Activated B cell treated with CpG ODN at 0.5 μM for 24 hours (primary cell): ENCODE data around the gene SPI1. TPM values are rescaled to one million over a fixed set of nuclear protein-coding genes. Genes with fewer than 3 reads are reported as not detected.

Experiments used
- ATAC-seq: fragments of 200-7000 bp; cut with Tn5 transposase; one replicate; pipeline ENCODE4 v1.10.0; 2021; ENCODE audit warnings: low read depth, mild to moderate bottlenecking, moderate library complexity
- CTCF ChIA-PET: fragments of 350-600 bp; sonication (Branson Sonifier 250); formaldehyde crosslinking; loops from one replicate; lab custom pipeline; 2021; ENCODE audit warnings: antibody characterized with exemption; lab: Charles Lee
- POLR2A ChIA-PET: fragments of 350-600 bp; sonication (Branson Sonifier 250); formaldehyde crosslinking; loops from one replicate; lab custom pipeline; 2021; ENCODE audit warnings: antibody characterized with exemption; lab: Charles Lee
- DNase-seq: peaks from one replicate; pipeline ENCODE4 v3.0.0; 2022
- H3K27ac Mint-ChIP-seq: one replicate; pipeline ENCODE4 v1.8.0; 2020; ENCODE audit warnings: mixed read lengths
- H3K27me3 Mint-ChIP-seq: one replicate; pipeline ENCODE4 v1.8.0; 2021; ENCODE audit warnings: mixed read lengths
- H3K36me3 Mint-ChIP-seq: one replicate; pipeline ENCODE4 v1.8.0; 2021; ENCODE audit warnings: low read depth, mixed read lengths
- H3K4me1 Mint-ChIP-seq: one replicate; pipeline ENCODE4 v1.8.0; 2021; ENCODE audit warnings: mixed read lengths
- H3K4me3 Mint-ChIP-seq: one replicate; pipeline ENCODE4 v1.8.0; 2020; ENCODE audit warnings: mild to moderate bottlenecking, mixed read lengths
- H3K9me3 Mint-ChIP-seq: one replicate; pipeline ENCODE4 v1.8.0; 2020; ENCODE audit warnings: mixed read lengths
- intact Hi-C: fragments of 100-400 bp; cut with micrococcal nuclease; formaldehyde crosslinking; loops from one replicate; pipeline ENCODE4 v1.15.1; 2024
- total RNA-seq: library from RNA; stranded (reverse); gene quantifications from 2 replicates; pipeline ENCODE4 v1.2.3, GENCODE V29; 2022
- TF ChIP-seq, protein P1 (sequence below): fragments of 200-600 bp; IDR thresholded peaks from one replicate; pipeline ENCODE4 v1.8.0; 2022; ENCODE audit warnings: antibody characterized with exemption, mild to moderate bottlenecking

SPI1 gene
- total RNA-seq, 1 donor from 2014 or later = 68.8 TPM

DNA sequence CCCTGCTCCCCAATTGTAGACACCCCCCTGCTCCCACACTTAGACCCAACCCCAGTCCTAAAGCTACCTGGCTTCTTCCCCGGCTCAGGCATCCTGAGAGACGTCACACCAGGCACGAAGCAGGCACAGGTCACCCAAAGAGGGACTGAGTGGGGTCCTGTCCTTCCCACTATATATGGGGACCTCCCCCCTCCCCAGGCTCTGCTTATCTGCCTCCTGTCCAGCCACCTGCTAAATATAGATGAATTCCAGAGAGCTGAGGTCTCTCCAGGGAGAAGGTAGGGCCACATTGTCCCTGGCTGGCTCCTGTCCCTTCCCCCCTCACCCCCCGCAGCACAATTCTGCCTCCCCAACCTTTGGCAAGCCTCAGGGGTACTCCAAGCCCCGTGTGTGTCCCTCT lies 25.8 kb downstream of the SPI1 start, which contains the start of gene MYBPC3:
MYBPC3 (minus strand) TSS at position 147 of the 400 bp plus-strand sequence; CDS start at position 92, 55 bp downstream.
- intact Hi-C loops = no loop called here
- no peak within 1 kb of the TSS for H3K27ac Mint-ChIP-seq
- H3K4me1 Mint-ChIP-seq = no peaks in the 10 kb centered on the region
- H3K4me3 Mint-ChIP-seq = no peak within 1 kb of the TSS
- ChIA-PET CTCF (no interaction called here), POLR2A (no interaction called here)
- H3K9me3 Mint-ChIP-seq = no peaks in the 10 kb centered on the region
- no peaks in the 10 kb centered on the region for H3K27me3 Mint-ChIP-seq
- DNase-seq = no peak
- peaks cover 11% of the 10 kb centered on the region for H3K36me3 Mint-ChIP-seq
- no peak for ATAC-seq
- TF ChIP-seq, protein P1, sequence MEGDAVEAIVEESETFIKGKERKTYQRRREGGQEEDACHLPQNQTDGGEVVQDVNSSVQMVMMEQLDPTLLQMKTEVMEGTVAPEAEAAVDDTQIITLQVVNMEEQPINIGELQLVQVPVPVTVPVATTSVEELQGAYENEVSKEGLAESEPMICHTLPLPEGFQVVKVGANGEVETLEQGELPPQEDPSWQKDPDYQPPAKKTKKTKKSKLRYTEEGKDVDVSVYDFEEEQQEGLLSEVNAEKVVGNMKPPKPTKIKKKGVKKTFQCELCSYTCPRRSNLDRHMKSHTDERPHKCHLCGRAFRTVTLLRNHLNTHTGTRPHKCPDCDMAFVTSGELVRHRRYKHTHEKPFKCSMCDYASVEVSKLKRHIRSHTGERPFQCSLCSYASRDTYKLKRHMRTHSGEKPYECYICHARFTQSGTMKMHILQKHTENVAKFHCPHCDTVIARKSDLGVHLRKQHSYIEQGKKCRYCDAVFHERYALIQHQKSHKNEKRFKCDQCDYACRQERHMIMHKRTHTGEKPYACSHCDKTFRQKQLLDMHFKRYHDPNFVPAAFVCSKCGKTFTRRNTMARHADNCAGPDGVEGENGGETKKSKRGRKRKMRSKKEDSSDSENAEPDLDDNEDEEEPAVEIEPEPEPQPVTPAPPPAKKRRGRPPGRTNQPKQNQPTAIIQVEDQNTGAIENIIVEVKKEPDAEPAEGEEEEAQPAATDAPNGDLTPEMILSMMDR = no peak

DNA sequence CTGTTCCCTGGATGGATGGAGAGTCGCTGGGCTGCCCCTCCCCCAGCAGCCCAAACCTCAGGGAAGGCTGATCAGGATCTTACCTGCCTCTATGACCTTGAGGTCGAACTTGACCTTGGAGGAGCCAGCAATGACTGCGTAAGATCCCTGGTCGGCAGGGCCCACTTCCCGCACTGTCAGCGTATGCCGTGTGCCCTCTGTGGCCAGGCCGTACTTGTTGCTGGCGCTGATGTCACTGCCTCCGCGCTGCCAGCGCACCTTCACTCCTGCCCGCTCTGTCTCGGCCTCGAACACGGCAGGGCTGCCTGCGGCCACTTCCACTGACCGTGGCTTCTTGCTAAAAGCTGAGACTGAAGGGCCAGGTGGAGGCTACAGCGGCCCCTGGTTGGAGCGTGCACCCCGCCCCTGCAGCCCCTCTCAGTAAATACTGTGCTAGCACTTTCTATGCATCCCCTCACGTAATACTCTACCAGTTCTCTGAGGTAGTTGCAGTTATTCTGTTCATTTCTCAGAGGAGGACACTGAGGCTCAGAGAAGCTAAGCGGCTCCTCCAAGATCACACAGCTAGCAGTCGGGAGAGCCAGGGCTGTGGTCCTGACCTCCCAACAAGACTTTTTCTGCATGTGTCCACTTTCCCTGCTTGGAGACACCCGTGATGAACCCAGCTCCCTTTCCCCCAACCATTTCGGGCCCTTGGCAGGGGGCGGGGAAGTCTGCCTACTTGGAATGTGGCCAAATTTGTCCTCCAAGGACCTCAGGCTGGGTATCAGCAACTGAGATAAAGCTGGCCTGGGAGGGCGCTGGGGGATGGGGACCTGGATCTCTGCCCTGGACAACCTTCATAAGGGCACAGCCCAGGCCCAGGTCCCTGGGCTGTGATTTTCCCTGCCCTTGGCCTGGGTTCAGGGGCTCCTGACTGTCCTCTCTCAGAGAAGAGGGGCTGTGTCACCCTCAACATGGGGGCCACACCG lies 26.9 kb downstream of the SPI1 start:
- H3K9me3 Mint-ChIP-seq = no peaks in the 10 kb centered on the region
- intact Hi-C loops = no loop called here
- peaks cover 11% of the 10 kb centered on the region for H3K36me3 Mint-ChIP-seq
- no peak overlapping the region for H3K27ac Mint-ChIP-seq
- ChIA-PET CTCF (no interaction called here), POLR2A (interaction anchor here (1.1 kb wide), 1 partner anchor 27 kb away, joined by 3 read pairs; the partner anchor contains the start of gene SPI1)
- no peaks in the 10 kb centered on the region for H3K27me3 Mint-ChIP-seq
- no peak for ATAC-seq
- DNase-seq = no peak
- TF ChIP-seq, protein P1 = no peak
- H3K4me3 Mint-ChIP-seq = no peak overlapping the region
- no peaks in the 10 kb centered on the region for H3K4me1 Mint-ChIP-seq

DNA sequence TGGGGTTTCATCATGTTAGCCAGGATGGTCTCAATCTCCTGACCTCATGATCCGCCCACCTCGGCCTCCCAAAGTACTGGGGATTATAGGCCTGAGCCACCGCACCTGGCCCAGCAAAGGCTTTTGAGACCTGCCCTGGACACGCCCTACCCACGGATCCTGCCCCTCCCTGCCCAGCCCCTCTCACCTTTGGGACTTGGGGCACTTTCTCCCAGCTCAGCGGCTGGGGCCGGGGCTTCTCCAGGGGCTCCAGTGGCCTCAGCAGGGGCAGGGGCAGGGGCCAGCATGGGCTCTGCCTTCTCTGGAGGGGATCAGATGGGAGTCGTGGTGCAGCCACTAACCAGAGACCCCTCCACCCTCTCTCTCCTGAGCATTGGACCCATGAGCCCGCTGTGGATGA lies 28.0 kb downstream of the SPI1 start:
- Mint-ChIP-seq H3K9me3 (no peaks in the 10 kb centered on the region), H3K4me3 (no peak overlapping the region), H3K27me3 (no peaks in the 10 kb centered on the region), H3K36me3 (peaks cover 11% of the 10 kb centered on the region), H3K4me1 (no peaks in the 10 kb centered on the region), H3K27ac (no peak overlapping the region)
- no peak for ATAC-seq
- TF ChIP-seq, protein P1 = no peak
- intact Hi-C loops = no loop called here
- no peak for DNase-seq
- ChIA-PET CTCF (interaction anchor here (0.8 kb wide), 1 partner anchor 24 kb away, joined by 3 read pairs; no protein-coding TSS in a partner anchor), POLR2A (interaction anchor here (1.1 kb wide), 1 partner anchor 28 kb away, joined by 3 read pairs; the partner anchor contains the start of gene SPI1)

DNA sequence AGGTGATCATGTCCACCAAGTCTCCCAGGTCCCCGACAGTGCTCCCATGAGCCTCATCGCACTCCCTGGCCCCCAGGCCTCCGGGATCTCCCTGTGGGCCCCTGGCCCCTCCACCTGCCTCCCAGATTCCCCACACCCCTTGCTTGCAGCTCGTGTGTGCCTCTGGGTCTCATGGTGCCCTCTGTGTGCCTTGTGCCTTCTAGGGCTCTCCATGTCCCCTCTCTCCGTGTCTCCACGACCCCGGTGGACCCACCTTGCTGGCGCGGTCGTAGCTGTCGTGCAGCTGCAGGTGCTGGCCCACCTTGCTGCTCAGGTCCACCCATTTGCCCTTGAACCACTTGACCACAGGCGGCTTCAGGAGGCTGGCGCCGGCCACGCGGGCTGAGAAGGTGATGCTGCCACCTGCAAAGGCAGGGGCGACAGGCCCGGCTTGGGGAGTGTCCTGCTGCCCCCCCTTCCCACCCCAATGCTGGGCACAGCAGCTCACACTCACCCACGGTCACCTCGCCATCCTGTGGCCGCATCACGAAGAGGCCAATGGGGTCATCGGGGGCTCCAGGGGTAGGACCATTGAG lies 28.7 kb downstream of the SPI1 start:
- TF ChIP-seq, protein P1 = no peak
- no peak for DNase-seq
- intact Hi-C loops = loop anchor here (2.0 kb wide), 1 partner anchor 21 kb away; no protein-coding TSS in a partner anchor

DNA sequence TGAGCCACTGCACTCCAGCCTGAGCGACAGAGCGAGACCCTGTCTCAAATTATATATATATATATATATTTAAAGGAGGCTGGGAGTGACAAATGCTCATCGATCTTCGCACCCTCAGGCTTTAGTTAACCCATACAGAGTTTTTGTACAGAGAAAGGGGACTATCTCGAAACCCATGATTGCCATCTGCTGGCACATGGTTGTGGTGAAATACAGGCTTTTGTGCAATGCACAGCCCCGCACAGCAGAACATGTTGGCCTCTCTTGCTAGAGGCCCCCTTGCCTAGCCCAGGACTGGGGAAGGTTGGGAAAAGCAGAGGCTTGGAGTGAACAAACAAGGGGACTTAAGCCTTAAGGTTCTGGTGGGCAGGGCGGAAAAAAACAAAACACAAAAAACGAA lies 29.5 kb downstream of the SPI1 start:
- POLR2A ChIA-PET = no interaction called here
- CTCF ChIA-PET = no interaction called here
- intact Hi-C loops = loop anchor here (2.0 kb wide), 1 partner anchor 20 kb away; no protein-coding TSS in a partner anchor
- Mint-ChIP-seq H3K36me3 (no peaks in the 10 kb centered on the region), H3K4me3 (no peak overlapping the region), H3K9me3 (no peaks in the 10 kb centered on the region), H3K4me1 (no peaks in the 10 kb centered on the region), H3K27ac (no peak overlapping the region), H3K27me3 (no peaks in the 10 kb centered on the region)
- TF ChIP-seq, protein P1 = no peak
- DNase-seq (no peak), ATAC-seq (no peak)

More for the DNA sequence above, 28.7 kb downstream of the SPI1 start:
- Mint-ChIP-seq H3K36me3 (peaks cover 7% of the 10 kb centered on the region), H3K4me1 (no peaks in the 10 kb centered on the region), H3K27ac (no peak overlapping the region), H3K27me3 (no peaks in the 10 kb centered on the region), H3K9me3 (no peaks in the 10 kb centered on the region), H3K4me3 (no peak overlapping the region)
- ChIA-PET CTCF (no interaction called here), POLR2A (no interaction called here)
- ATAC-seq = no peak
